Testis (tissue), 3 donors: Measurements from ENCODE around the gene CDC14A. TPM values are rescaled to one million over a fixed set of nuclear protein-coding genes. Genes with fewer than 3 reads are reported as not detected.
"Not testable (repeated sequence)": the region's sequence is repeated elsewhere in the genome, so short reads cannot be mapped to it uniquely, and the experiment has no call there.

Experiments
- DNase-seq: peaks from one replicate; pipeline ENCODE4 v3.0.0-alpha.2; 2019
- H3K27ac ChIP-seq, 2 donors: fragments of 200-600 bp; sonication (generic); one replicate each; pipeline ENCODE4 v1.5.1; 2019
- H3K27me3 ChIP-seq: fragments of 200-600 bp; sonication (generic); one replicate; pipeline ENCODE4 v1.5.1; 2019
- H3K36me3 ChIP-seq: fragments of 200-600 bp; sonication (generic); one replicate; pipeline ENCODE4 v1.5.1; 2017; ENCODE audit warnings: low read depth; ENCODE audit errors: missing control alignments
- H3K4me1 ChIP-seq: fragments of 200-600 bp; sonication (generic); one replicate; pipeline ENCODE4 v1.5.1; 2019
- H3K4me3 ChIP-seq, 2 donors: fragments of 200-600 bp; sonication (generic); one replicate each; pipeline ENCODE4 v1.5.1; 2017 to 2019
- H3K9me3 ChIP-seq: fragments of 200-600 bp; sonication (generic); one replicate; pipeline ENCODE4 v1.5.1; 2017
- CTCF ChIP-seq, 3 experiments: fragments of 450-650 bp in 2 of 3; fragments of 200-600 bp in 1 of 3; sonication (generic) in 1 of 3; IDR thresholded peaks; one replicate each; pipeline ENCODE4 v1.5.1; 2016 to 2019; ENCODE audit warnings: antibody characterized with exemption in 3 of 3, mild to moderate bottlenecking in 2 of 3, moderate library complexity in 1 of 3
- POLR2A ChIP-seq: fragments of 450-650 bp; IDR thresholded peaks from one replicate; pipeline ENCODE4 v1.6.1; 2017; ENCODE audit warnings: antibody characterized with exemption, mild to moderate bottlenecking, moderate library complexity
- WGBS, 2 donors: methylation state at CpG; one replicate each; pipeline ENCODE4 v1.1.5; 2018; 5-methylcytosine and 5-hydroxymethylcytosine counted together
- intact Hi-C: fragments of 100-400 bp; cut with DNase I; formaldehyde crosslinking; loops from one replicate; pipeline ENCODE4 v1.15.1; 2023; ENCODE audit warnings: low total_unique reads
- polyA plus RNA-seq: library from polyadenylated mRNA; stranded (reverse); fragments of 350-450 nt; fragmentation: Illumina TruSeq; extraction: RNeasy Lipid Tissue Mini Kit (QIAGEN cat#74804); gene quantifications from one replicate; pipeline ENCODE4 v1.2.3, GENCODE V29; 2014; ENCODE audit warnings: low read depth, low replicate concordance; ENCODE audit not compliant: insufficient read depth
- total RNA-seq, 2 donors: library from RNA; depleted of rRNA; stranded (reverse); fragments of >200 nt; gene quantifications; one replicate each; pipeline ENCODE4 v1.2.3, GENCODE V29; 2016

The CDC14A gene
- total and polyA plus RNA-seq, 3 donors from 2014 or later: 28.3 to 55.9 (median 40.6) TPM

- DNase-seq: no peak
- 26 to 36% methylated on average over 3 of the region's 3 CpGs for WGBS, 2 donors
- H3K4me1 ChIP-seq: peaks cover 13% of the 10 kb centered on the region
- H3K9me3 ChIP-seq: no peaks in the 10 kb centered on the region
- no peak overlapping the region for H3K27ac ChIP-seq
- no peak for TF ChIP-seq POLR2A
- no peak for TF ChIP-seq CTCF (IDR thresholded peaks at IDR 0.05)
- intact Hi-C loops: no loop called here
- no peaks in the 10 kb centered on the region for H3K36me3 ChIP-seq
- no peak overlapping the region for H3K4me3 ChIP-seq
- H3K27me3 ChIP-seq: no peaks in the 10 kb centered on the region
These were observed 12.4 kb downstream of the CDC14A start for GRCh38 chr1:100364697-100365096.

GRCh38 chr1:100366209-100366525, 13.9 kb downstream of the CDC14A start:
- Histone ChIP-seq H3K27ac (no peak overlapping the region), H3K4me3 (no peak overlapping the region), H3K36me3 (no peaks in the 10 kb centered on the region), H3K4me1 (peaks cover 6% of the 10 kb centered on the region), H3K9me3 (no peaks in the 10 kb centered on the region), H3K27me3 (no peaks in the 10 kb centered on the region)
- intact Hi-C loops: no loop called here
- no peak for TF ChIP-seq POLR2A
- TF ChIP-seq CTCF (IDR thresholded peaks at IDR 0.05): no peak
- WGBS, 2 donors: 76 to 88% methylated on average over 1 of the region's 1 CpG
- DNase-seq: no peak

- WGBS, 2 donors: 95 to 97% methylated on average over 4 of the region's 4 CpGs
These were observed 17.0 kb downstream of the CDC14A start for GRCh38 chr1:100369339-100369738.

GRCh38 chr1:100373953-100374352, 21.6 kb downstream of the CDC14A start:
- H3K4me3 ChIP-seq, DNase-seq, H3K27me3 ChIP-seq, H3K27ac ChIP-seq, H3K4me1 ChIP-seq, intact Hi-C loops, H3K9me3 ChIP-seq, H3K36me3 ChIP-seq: not testable (repeated sequence)
- WGBS, 2 donors: 85 to 92% methylated on average over 5 of the region's 5 CpGs

More at GRCh38 chr1:100369339-100369738, 17.0 kb downstream of the CDC14A start:
- H3K27me3 ChIP-seq, intact Hi-C loops, H3K27ac ChIP-seq, H3K9me3 ChIP-seq, H3K36me3 ChIP-seq, DNase-seq, H3K4me3 ChIP-seq, H3K4me1 ChIP-seq: not testable (repeated sequence)

- intact Hi-C loops, H3K4me3 ChIP-seq: not testable (repeated sequence)
- WGBS, 2 donors: 84 to 85% methylated on average over 6 of the region's 6 CpGs
These were observed 24.6 kb downstream of the CDC14A start for GRCh38 chr1:100376890-100377289.

GRCh38 chr1:100377590-100378361, 25.5 kb downstream of the CDC14A start:
- intact Hi-C loops: no loop called here
- TF ChIP-seq POLR2A (no peak), CTCF (IDR thresholded peaks at IDR 0.05) (no peak)

More at GRCh38 chr1:100376890-100377289, 24.6 kb downstream of the CDC14A start:
- H3K4me1 ChIP-seq, H3K27ac ChIP-seq, DNase-seq, H3K9me3 ChIP-seq, H3K36me3 ChIP-seq, H3K27me3 ChIP-seq: not testable (repeated sequence)

More at GRCh38 chr1:100377590-100378361, 25.5 kb downstream of the CDC14A start:
- Histone ChIP-seq H3K27ac (no peak overlapping the region), H3K36me3 (no peaks in the 10 kb centered on the region), H3K9me3 (no peaks in the 10 kb centered on the region), H3K4me1 (no peaks in the 10 kb centered on the region), H3K4me3 (no peak overlapping the region), H3K27me3 (no peaks in the 10 kb centered on the region)
- DNase-seq: no peak
